ENCODE data around the gene TUBGCP3.

Gene TUBGCP3

DNA sequence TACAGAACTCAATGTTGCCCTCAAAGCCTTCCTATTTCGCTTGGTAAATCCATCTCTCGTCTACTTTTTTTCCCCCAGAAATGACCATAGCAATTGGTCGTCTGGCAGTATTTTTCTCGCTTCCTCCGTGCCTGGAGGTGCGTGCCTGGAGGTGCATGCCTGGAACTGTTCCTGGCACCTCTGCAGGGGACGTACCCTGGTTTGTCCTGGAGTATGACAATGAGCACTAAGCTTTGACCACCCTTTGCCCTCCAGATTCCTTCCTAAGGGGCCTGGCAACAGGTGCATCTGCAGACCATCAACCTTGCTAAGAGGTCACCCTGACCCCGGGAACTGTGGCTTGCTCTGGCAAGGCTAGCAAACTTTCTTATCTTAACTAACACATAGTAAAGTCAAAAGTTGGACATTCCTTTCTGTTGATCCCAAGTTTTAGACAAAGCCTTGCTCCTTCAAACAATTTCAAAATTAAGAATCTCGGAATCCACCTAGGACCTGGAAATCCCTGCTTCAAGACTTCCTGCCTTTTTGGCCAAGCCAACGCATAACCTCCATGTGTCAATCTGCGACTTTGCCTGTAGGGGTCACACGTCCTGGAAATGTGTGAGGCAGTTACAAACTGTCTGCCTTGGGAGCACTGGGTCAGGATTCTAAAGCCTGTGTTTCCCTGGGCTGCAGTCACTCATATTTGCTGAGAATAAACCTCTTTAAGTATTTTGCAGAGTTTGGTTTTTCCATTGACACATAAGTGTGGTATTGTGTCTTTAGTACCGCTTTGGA lies 28.8 kb upstream of the TUBGCP3 start:
- peak; percentile 19 for DNase-seq (ENCODE audit: low spot score)

DNA sequence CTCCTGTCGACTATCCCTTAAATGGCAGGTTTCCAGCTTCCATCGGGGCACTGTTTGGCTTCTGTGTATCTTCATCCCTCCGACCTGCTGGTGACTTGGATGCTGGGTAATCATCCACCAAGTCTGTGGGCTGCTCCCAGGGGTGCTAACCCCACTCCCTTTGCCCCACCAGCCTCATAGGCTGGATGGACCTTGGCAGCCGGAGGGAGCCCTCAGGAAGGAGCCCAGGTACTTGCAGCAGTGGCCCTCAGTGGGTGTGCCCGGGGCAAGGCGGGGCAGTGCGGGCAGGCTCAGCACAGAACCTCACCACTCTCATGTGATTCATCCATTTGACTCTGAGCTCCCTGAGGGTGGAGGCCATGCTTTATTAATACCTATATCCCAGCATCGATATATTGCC lies 27.4 kb upstream of the TUBGCP3 start:
- no peak for DNase-seq (ENCODE audit: low spot score)

DNA sequence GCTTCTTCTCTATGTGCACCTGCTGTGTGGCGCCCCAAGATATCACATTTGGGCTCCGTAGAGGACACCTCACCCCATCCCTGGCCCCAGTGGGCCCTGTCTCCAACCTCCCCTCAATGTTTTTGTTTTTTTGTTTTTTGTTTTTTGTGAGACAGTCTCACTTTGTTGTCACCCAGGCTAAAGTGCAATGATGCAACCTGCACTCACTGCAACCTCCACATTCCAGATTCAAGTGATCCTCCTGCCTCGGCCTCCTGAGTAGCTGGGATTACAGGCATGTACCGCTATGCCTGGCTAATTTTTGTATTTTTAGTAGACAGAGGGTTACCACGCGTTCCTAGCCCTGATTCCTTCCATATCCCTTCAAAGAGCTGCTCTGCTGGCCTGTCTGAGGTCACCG lies 26.9 kb upstream of the TUBGCP3 start:
- DNase-seq (ENCODE audit: low spot score) = no peak

DNA sequence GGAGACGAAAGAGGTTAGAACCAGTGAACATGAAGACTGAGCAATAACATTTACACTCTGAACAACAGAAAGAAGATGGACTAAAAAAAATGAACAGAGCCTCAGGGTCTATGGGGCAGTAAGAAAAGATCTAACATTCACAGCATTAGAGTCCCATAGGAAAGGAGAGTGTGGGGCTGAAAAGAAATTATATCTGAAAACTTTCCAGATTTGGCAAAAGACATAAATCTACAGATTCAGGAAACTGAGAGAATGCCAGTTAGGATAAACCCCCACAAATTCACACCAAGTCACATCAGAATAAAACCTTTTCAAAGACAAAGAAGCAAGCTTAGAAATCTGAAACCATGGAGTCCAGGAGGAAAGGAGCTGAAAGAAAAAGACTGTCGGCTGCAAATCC lies 20.3 kb upstream of the TUBGCP3 start:
- no peak for DNase-seq (ENCODE audit: low spot score)

DNA sequence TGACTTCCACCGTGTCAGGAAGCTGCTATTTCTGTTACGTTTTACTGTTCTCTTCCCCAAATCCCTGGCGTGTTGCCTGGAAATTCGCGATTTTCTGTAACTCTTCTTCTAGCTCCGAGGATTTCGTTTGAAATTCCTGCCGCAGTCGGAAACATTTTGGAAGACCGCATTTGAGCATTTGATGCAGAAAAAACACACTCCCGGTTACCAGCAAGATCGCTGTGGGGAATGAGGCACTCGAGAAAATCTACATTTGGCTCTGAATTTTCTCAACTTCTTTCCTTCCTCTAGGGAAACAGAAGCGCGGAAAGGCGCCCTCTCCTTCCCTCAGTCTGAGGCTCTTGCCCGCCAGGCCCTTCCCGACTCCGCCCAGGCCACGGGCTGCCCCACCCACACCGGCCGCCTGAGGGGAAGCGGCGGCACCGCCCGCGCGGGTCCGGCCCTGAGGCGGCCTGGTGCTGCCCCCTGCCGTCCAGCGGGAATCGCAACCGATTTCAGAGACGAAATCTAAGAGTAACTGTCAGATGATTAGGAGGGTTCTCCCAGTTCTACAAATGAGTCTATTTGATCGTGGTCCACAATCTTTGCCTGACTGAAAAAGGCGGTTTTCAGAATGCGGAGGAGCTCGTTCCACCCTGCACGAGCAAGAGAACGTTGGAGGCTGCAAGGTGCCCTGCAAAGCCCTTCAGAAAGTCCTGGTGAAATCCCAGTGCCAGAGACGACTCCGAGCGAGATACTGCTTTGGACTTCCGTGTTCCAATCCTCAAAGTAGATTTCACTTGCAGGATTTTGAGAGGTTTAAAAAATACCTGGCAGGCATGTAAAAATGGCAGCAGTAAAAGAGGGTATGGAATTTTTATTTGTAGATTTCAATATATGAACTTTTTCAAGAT lies 18.4 kb upstream of the TUBGCP3 start:
- peak; percentile 83 for DNase-seq (ENCODE audit: low spot score)

DNA sequence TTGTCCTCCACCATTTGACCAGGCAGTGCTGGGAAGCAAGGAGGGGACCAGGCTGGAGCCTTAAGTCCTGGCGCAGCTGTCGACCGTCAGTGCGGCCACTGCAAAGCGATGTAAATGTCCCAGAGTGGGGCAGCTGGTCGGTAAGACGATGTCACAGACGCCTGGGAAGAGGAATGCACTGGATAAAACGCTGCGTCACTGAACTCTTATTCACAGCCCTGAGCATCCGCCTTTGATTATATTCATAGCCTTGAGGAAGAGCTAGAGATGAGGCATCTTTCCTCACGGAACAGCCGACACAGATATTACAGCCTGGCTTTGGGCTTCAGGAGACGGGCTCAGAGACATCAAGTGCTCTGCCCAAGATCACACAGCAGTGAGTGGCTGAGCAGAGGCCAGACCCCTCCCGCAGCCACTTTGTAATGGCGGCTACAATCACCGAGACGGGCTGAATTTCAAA lies 17.6 kb upstream of the TUBGCP3 start:
- DNase-seq (ENCODE audit: low spot score) = no peak

DNA sequence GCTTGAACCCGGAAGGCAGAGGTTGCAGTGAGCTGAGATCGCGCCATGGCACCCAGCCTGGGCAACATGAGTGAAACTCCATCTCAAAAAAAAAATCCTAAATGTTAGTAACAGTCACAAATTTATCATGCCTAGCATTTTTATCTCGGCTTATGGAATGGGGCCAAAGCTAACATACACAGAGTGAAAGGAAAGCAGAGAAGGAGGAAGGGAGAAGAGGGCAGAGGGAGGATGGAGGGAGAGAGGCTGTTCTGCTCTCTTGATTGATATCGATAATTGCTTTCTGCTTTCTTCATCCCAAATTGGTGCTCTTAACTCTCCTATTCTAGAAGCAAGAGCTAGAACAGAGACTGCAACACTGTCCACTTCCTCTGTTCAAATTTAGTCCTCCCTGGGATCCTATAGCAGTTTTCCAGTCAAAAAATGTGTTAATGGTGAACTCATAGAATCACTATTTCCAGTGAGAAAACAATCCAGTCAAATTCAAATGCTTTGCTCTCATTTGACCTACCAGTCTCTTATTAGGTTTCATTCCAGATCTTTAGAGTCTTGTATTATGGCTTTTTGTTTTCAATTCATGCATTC lies 15.8 kb upstream of the TUBGCP3 start:
- DNase-seq (ENCODE audit: low spot score) = no peak

DNA sequence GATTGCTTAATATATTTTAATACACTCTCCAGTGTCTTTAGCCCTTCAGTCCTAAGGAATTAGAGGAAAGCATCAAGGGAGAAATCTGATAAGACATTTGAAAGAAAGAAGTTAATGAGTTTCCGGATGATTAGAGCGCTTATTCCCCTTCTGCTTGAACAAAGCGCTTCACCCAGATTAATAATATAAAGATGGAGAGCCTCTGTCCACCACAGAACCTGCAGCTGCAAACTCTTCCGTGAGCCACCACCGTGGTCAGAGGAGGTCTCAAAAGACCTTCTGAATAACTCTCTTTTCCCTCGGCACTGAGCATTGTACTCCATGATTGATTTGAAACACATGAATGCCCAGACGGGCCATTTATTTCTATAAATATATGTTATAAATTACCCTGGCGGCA lies 14.2 kb upstream of the TUBGCP3 start:
- no peak for DNase-seq (ENCODE audit: low spot score)

DNA sequence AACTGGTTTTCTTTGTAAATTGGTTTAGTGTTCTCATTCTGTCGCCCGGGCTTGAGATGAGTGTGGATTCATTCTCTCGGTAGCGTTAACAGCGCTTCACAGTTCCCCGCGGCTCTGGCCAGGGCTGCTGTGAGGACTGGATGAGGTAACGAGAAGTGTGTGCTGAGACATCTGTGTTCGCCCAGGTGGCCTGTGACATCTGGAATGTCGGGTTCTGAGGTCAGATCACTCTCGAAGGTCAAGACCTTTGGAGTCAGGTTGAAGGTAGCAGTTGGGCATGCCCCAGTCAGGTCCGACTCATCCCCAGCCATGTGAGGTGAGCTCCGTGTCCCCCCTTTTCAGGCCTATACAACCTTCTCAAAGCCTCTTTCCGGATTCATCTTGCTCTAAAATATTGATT lies 13.4 kb upstream of the TUBGCP3 start:
- no peak for DNase-seq (ENCODE audit: low spot score)

DNA sequence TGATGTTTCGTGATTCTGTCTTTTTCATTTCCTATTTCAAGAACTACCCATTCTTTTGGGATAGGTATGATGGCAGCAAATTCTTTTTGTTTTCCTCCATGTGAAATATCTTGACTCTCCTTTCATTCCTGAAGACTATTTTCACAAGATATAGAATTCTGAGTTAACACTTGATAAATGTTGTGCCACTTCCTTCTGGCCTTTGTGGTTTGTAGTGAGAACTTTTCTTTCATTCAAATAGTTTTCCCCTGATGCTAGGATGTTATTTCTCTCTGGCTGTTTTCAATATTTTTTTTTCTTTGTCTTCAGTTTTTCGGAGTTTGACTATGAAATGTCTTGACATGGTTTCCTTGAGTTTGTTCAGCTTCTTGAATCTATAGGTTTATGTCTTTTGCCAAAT lies 8.3 kb upstream of the TUBGCP3 start:
- DNase-seq (ENCODE audit: low spot score) = no peak

DNA sequence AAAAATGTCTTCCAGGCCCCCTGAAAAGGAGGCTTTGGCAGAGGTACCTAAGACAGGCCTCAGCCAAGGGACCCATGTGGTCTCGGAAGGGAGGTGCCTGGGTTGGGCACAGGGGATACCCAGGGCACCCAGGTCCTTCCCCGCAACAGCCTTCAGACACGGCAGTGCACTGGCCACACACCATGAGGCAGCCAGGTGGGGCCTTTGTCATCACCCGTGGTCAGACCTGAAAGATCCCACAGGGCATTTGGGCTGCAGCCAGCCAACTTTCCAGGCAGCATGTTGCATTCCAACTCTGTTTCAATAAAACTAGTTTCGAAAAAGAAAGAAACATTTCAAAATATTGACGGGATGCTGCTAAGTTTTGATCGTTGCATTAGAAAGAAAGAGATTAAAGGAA lies 4.7 kb upstream of the TUBGCP3 start:
- no peak for DNase-seq (ENCODE audit: low spot score)

DNA sequence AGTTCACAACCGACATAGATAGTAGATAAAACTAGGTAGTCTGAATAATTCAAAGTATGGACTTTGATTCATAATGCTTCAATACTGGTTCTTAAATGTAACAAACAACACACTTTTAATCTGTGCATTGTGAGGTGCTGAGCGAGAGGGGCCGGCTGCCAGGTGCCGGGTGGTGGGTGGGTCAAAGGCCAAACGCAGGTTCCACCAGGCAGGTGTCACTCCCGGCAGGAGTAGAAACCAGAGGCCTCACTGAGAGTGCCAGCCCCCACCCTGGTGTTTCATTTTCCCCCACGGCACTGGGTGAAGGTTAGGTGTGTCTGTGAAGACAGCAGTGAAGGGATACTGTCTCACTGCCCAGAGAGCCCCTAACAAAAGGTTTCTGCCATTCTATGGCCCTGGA lies 4.2 kb upstream of the TUBGCP3 start:
- no peak for DNase-seq (ENCODE audit: low spot score)

DNA sequence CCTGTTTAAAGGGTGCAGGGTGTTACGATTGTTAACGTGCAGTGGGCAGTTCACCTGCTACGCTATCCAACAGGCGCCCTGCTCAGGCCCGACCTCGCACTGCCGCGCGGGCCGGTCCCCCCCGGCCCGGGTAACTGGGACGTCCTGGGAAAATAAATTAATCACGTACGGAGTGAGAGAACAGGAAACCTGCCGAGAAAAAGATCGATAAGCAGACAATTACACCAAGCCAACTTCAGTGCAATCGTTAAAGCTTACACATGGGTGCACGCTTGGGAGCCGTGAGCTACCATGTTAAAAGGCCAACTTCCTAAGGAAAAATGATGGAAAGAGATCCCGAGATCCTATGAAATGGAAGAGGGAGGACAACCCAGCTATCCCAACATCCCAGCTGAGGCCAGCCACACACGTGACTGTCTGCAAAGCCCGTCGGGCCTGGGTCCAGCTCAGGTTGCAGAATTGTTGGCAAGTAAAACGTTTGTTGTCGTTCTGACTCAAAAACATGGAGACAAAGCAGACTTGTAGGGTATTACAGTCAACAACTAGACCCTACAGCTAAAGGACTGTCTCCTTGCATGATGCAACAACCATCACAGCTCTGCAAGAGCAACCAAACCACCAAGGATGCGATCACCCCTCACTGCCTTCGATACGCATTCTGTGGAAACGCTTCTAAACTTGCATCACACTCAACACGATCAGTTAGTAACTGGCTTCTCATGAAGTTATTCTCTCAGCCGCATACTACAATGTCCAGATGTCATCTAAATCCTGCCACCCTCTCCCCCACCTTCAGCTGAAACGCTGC lies 741 bp upstream of the TUBGCP3 start:
- no peak for DNase-seq (ENCODE audit: low spot score)

DNA sequence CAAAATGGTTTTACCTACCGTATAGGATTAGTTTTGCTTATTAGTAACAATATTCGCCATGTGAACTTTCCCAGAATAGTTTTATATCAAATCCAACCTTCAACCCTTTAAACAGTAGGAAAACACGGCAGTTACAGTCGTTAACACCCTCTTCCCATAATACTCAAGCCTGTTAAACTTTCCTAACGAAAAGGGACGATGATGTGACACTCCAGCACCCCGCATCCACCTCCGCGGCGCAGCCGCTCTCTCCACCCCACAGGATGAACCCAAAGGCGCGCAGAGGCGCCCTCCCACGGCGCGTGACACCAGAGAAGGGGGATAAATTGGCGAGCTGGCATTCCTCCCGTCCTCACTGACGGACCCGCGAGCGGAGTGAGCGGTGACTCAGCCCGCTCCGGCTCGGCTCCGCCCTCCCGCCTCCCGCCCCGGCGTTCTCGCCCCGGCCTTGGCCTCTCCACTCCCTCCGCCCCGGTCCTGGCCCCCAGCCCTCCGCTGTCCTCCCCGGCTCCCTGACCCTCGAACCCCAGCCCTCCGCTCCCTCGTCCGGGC lies 665 bp downstream of the TUBGCP3 start:
- peak; percentile 62 for DNase-seq (ENCODE audit: low spot score)

DNA sequence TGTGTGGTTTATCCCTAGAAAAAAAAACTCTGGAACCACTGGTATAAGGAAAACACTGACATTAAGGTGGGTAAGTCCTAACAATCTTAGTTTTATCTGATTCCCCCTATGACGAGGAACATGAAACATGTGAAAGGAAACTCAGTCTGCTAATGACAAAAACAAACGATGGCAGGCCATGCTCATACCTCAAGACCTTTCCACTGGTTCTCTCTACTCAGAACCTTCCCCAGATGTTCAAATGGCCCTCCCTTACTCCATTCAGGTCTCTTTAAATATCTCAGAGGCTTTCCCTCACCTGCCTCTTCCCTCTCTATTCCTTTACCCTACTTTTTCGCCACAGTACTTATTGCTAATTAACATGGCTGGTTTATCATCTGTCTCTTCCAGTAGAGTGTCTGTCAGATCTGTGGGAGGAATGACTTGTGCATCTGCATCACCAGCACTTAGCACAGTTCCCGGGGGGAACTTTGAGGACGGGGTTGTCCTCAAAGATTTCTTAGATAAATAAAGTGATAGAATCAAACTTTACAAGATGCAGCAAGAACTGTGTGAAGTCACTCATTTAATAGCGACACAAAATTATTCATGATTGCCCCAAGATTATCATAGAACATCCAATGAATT lies 1.5 kb downstream of the TUBGCP3 start:
- DNase-seq (ENCODE audit: low spot score) = no peak

DNA sequence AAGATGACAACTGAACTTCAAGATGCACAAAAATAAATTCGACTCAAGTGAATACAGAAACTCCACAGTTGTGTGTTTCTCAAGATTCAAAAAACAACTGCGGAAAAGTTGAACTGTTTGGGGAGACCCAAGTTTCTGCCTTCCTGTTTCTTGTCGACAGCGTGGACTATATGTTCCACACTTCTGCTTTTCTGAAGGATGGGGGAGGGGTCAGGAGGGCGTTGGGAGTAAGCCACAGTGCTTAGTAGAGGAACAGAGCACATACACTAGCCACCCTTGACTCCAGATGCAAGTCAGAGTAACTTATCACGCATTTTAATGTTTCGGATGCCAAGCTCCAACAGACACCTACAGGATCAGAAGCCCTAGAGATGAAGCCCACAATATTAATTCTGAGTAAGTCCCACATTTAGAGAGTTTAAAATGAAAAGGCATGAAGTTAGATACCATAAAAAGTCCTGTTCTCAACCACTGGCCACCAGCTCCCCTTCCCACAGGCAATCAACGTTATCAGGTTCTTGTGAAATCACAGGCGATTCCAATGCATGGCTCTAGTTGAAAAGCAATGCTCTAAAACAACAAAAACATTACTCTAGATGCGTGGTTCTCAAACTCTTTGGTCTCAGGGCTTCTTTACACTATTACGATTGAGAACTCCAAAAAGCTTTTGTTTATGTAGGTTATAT lies 4.2 kb downstream of the TUBGCP3 start:
- DNase-seq (ENCODE audit: low spot score) = no peak

DNA sequence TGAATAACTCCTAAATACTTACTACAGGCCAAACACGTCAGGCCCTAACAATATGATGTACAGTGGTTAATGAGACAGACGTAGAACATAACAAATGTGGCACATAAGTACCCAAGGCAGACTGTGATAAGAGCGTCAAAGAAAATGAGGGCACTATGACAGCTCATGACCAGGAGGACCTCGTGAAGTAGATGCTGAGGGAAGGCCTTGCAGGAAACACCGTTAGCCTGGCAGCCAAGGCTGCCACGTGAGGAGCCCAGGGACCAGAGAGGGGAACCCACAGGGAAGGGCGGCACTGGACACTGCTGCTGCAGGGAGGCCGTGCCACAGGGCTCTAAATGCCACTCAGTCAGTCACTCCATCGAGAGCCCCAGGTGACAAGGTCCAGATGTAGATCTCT lies 5.7 kb downstream of the TUBGCP3 start:
- no peak for DNase-seq (ENCODE audit: low spot score)

DNA sequence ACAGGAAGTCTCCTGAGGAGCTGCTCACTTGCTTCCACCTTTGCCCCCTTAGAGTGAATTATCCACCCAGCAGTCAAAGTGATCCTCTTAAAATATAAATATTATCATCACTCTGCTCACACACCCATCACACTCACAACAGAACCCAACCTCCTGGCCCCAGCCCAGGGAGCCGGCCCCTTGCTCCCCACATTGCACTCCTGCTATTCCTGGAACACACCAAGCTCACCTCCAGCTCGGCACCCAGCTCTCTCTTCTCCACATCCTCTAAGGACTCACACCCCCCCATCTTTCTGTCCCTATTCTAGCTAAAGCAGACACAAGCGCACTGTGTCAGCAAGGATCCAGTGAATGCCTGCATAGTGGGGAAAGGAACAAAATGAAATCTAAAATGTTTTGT lies 7.0 kb downstream of the TUBGCP3 start:
- DNase-seq (ENCODE audit: low spot score) = no peak

DNA sequence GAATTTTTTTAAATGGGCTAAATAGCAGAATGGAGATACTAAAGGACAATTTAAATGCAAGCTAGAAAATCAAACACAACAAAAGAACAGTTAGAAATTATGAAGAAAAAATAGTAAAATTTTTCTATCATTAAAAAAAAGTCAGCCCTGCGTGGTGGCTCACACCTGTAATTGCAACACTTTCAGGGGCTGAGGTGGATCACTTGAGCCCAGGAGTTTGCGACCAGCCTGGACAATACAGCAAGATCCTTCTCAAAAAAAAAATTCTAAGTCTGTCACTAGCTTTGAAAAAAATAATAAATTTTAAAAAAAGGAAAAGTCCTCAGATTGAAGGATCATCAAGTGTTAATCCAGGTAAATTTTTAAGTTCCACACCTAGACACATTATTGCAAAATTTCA lies 7.7 kb downstream of the TUBGCP3 start:
- no peak for DNase-seq (ENCODE audit: low spot score)

DNA sequence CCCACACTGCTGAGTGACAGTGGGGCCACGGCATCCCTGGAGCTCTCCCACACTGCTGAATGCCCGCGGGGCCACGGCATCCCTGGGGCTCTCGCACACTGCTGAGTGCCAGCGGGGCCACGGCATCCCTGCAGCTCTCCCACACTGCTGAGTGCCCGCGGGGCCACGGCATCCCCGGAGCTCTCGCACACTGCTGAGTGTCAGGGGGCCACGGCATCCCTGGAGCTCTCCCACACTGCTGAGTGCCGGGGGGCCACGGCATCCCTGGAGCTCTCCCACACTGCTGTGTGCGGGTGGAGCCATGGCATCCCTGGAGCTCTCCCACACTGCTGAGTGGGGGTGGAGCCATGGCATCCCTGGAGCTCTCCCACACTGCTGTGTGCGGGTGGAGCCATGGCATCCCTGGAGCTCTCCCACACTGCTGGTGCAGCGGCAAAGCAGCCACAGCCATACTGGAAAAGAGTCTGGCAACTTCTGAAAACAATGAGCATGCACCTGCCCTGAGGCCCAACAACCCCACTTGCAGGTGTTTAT lies 8.6 kb downstream of the TUBGCP3 start:
- DNase-seq (ENCODE audit: low spot score) = no peak

All from CD4-positive, alpha-beta T cell treated with Interleukin-6 at 100 ng/mL for 8 hours (primary cell).